Mesodermal cell (in vitro differentiated cells): Measurements from ENCODE around the gene GYG2. TPM values are rescaled to one million over a fixed set of nuclear protein-coding genes. Genes with fewer than 3 reads are reported as not detected.
"Not testable (repeated sequence)": the region's sequence is repeated elsewhere in the genome, so short reads cannot be mapped to it uniquely, and the experiment has no call there.

Experiments
- H3K27ac ChIP-seq: 2 replicates; pipeline ENCODE4 v1.7.0; 2013; ENCODE audit warnings: mild to moderate bottlenecking, low read depth, low read length, moderate library complexity; ENCODE audit not compliant: severe bottlenecking
- H3K36me3 ChIP-seq: 2 replicates; pipeline ENCODE4 v1.7.1; 2013; ENCODE audit warnings: mild to moderate bottlenecking, low read length, moderate library complexity; ENCODE audit not compliant: control insufficient read depth, insufficient read depth
- H3K4me1 ChIP-seq: one replicate; pipeline ENCODE4 v1.7.1; 2013; ENCODE audit warnings: mild to moderate bottlenecking, low read length; ENCODE audit not compliant: insufficient read depth, control insufficient read depth, poor library complexity, severe bottlenecking
- H3K4me3 ChIP-seq: 2 replicates; pipeline ENCODE4 v1.7.0; 2013; ENCODE audit warnings: low read length, control low read depth, mild to moderate bottlenecking; ENCODE audit not compliant: insufficient read depth, poor library complexity, severe bottlenecking; ENCODE audit errors: extremely low read depth
- H3K9me3 ChIP-seq: 2 replicates; pipeline ENCODE4 v1.7.1; 2013; ENCODE audit warnings: mild to moderate bottlenecking, low read length, moderate library complexity; ENCODE audit not compliant: control insufficient read depth
- WGBS, 2 experiments: methylation state at CpG; one replicate each; pipeline ENCODE4 v1.1.5; 2013; ENCODE audit warnings: missing lambda C conversion rate in 2 of 2; ENCODE audit not compliant: insufficient coverage in 2 of 2; 5-methylcytosine and 5-hydroxymethylcytosine counted together
- polyA plus RNA-seq, 2 experiments: library from polyadenylated mRNA; stranded (reverse); fragments of 50-300 nt; gene quantifications; one replicate each; pipeline ENCODE4 v1.2.3, GENCODE V29; 2013

The GYG2 gene
- polyA plus RNA-seq (2013, experiment 1 of 2) = 27.3 TPM
- 26.6 TPM for polyA plus RNA-seq (2013, experiment 2 of 2)

DNA sequence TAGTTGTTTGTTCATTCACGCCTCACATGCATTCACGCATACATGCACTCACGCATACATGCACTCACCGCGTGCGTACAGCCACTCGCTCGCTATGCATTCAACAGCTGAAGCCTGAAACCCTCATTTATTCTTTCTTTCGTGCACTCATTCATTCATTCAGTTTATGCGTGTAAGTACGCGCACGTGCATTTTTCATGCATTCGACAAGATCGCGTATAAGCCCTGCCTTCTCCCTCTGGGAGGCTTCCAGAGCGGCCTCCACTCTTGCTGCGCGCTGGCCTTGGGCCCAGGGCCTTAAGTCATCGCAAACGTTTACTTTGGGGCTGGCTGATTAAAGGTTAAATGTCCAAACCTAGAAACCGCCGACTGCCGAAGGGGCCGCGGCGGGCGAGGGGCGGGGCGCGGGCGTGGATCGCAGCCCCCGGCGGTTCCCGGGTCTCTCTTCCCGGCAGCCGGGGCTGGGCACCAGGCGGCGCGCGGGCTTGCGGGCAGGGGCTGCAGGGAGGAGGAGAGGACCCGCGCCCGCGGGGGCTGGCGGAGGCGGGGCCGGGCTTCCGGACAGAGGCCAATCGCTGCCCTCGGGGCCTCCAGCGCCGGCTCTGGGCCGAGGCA is at the start of gene GYG2:
TSS of gene GYG2 (plus strand) at position 587 of the 615 bp plus-strand sequence. CDS start 1,259 bp downstream, outside the sequence.
- 24 to 50% methylated on average over 19 to 23 of the region's 56 CpGs for WGBS, 2 experiments
- Histone ChIP-seq H3K27ac (no peak within 1 kb of the TSS), H3K36me3 (no peaks in the 10 kb centered on the region), H3K4me1 (peaks cover 3% of the 10 kb centered on the region), H3K9me3 (no peaks in the 10 kb centered on the region), H3K4me3 (peak within 1 kb of the TSS; percentile 49)

DNA sequence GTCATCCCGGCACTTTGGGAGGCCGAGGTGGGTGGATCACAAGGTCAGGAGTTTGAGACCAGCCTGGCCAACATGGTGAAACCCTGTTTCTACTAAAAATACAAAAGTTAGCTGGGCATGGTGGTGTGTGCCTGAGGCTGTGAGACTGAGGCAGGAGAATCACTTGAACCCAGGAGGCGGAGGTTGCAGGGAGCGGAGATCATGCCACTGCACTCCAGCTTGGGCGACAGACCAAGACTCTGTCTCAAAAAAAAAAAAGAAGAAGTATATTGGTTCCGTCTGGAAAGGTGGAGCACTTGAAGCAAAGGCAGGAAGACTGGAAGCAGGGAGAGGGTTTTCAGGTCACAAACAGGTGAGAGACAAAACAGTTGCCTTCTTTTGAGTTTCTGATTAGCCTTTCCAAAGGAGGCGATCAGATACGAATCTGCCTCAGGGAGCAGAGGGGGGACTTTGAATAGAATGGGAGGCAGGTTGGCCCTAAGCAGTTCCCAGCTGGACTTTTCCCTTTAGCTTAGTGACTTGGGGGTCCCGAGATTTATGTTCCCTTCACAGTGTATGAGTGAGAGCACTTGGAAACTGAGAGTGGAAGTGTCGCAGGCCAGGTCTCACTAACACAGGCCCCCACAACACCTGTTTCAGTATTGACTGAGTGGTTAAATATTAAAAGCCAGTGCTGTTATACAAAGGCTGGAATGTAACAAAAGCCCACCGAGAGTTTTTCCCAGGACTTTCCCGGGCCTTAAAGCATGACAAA is 48.1 kb upstream of the GYG2 start:
- 64 to 81% methylated on average over 3 to 8 of the region's 12 CpGs for WGBS, 2 experiments
- H3K9me3 ChIP-seq, H3K4me3 ChIP-seq, H3K27ac ChIP-seq, H3K4me1 ChIP-seq, H3K36me3 ChIP-seq: not testable (repeated sequence)

DNA sequence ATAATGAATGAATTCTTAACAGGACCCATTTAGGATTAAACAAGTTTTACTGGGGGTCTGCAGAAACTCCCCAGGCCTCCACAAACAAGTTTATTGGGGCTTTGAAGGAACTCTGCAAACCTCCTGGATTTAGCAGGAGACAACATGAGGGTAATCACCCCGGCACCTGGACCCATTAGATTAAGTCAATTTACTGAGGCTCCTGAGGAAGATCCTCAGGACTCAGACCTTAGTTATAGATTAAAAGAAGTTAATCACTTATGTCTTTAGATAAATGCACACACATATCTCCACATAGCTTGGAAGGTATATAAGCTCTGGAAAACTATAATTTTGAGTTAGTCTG is 47.5 kb upstream of the GYG2 start:
- Histone ChIP-seq H3K4me1 (no peaks in the 10 kb centered on the region), H3K4me3 (no peak overlapping the region), H3K9me3 (no peaks in the 10 kb centered on the region), H3K27ac (no peak overlapping the region), H3K36me3 (no peaks in the 10 kb centered on the region)
- 80 to 100% methylated on average over 1 of the region's 1 CpG for WGBS, 2 experiments

DNA sequence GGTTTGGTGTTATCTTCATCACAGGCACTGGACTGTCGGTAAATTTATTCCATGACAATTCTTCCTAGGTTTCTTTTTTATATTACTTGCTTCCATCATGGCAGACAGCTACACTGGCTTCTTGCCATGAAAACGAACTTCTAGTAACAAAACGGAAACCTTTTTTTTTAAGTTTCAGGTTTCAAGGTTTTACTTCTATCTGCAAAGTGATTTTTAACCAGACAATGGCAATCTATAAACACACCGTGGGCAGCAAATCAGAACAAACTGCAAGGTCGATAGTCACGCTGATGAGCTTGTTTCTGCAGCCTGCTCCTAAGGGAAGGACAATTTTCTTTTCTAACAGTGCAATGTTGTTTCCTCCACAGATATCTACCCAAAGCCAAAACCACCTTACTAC is 47.0 kb upstream of the GYG2 start:
- Histone ChIP-seq H3K4me1 (no peaks in the 10 kb centered on the region), H3K27ac (no peak overlapping the region), H3K9me3 (no peaks in the 10 kb centered on the region), H3K36me3 (no peaks in the 10 kb centered on the region), H3K4me3 (no peak overlapping the region)
- WGBS, 2 experiments = 80 to 81% methylated on average over 1 to 6 of the region's 6 CpGs

DNA sequence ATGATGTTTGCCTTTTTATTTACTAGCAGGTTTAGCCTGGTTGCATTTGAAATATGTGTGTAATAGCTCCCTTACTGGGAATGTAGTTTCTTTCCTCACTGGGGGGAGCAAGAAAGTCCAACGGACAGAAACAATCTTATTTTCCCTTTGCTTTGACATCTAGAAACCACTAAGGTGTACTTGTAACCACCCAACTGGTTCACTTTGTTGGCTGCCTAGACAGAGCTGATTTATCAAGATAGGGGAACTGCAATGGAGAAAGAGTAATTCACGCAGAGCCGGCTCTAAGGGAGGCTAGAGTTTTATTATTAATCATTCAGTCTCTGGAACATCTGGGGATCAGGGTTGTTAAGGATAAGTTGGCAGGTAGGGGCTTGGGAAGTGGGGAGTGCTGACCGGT is 46.6 kb upstream of the GYG2 start:
- H3K27ac ChIP-seq = no peak overlapping the region
- WGBS, 2 experiments = 0% methylated on average over 1 of the region's 4 CpGs; no CpG with 5 or more reads in 1 of the 2 experiments
- no peaks in the 10 kb centered on the region for H3K9me3 ChIP-seq
- H3K36me3 ChIP-seq = no peaks in the 10 kb centered on the region
- H3K4me1 ChIP-seq = no peaks in the 10 kb centered on the region
- H3K4me3 ChIP-seq = no peak overlapping the region

DNA sequence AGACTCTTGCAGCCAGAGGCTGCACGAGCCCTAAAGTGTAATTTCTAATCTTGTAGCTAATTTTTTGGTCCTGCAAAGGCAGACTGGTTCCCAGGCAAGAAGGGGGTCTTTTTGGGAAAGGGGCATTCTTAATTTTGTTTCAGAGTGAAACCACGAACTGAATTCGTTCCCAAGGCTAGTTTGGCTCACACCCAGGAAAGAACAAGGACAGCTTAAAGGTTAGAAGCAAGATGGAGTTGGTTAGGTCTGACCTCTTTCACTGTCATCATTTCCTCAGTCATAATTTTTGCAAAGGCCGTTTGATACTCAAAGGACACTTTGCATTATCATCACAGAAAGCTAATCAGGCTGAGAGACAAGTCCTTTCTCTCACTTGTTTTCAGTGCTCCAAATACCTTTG is 46.0 kb upstream of the GYG2 start:
- no peaks in the 10 kb centered on the region for H3K4me1 ChIP-seq
- no peak overlapping the region for H3K4me3 ChIP-seq
- no peak overlapping the region for H3K27ac ChIP-seq
- no peaks in the 10 kb centered on the region for H3K36me3 ChIP-seq
- no peaks in the 10 kb centered on the region for H3K9me3 ChIP-seq
- 67 to 80% methylated on average over 1 of the region's 4 CpGs for WGBS, 2 experiments

DNA sequence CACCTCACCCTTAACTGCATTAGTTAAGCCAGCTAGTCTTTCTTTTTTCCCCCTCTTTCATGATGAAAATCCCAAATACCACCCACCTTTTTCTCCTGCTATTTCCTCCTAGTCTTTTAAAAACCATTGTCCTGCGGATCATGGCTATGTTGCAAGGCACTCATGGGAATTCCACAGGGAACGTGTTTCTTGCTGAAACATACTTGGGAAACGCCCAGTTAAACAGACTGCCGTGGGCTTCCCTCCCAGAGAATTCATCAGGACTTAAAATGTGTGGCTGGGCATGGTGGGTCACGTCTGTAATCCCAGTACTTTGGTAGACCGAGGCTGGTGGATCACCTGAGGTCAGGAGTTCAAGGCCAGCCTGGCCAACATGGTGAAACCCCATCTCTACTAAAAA is 44.7 kb upstream of the GYG2 start:
- Histone ChIP-seq H3K4me1 (no peaks in the 10 kb centered on the region), H3K36me3 (no peaks in the 10 kb centered on the region), H3K27ac (no peak overlapping the region), H3K4me3 (no peak overlapping the region), H3K9me3 (no peaks in the 10 kb centered on the region)
- whole genome bisulfite sequencing, 2 experiments = 80 to 100% methylated on average over 1 to 3 of the region's 6 CpGs

DNA sequence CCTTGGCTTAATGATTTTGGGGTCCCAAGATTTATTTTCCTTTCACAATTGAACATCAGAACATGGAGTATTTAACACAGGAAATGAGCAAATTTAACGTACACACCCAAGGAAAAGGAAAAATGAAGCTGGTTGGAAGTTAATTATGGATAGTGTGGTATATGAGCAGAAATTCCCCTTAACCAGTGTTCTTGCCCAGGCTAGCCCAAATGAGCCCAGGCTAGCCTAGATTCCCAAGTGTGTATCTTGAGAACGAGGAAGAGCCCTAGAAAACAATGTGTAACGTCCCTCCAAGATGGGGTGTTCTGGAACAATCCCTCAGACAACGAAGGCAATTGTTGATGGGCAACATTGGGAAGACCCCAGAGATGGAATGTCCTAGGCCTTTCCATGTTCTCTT is 43.2 kb upstream of the GYG2 start:
- H3K4me3 ChIP-seq = no peak overlapping the region
- H3K27ac ChIP-seq = no peak overlapping the region
- H3K4me1 ChIP-seq = no peaks in the 10 kb centered on the region
- 71 to 86% methylated on average over 1 of the region's 4 CpGs for WGBS, 2 experiments
- H3K9me3 ChIP-seq = no peaks in the 10 kb centered on the region
- no peaks in the 10 kb centered on the region for H3K36me3 ChIP-seq

DNA sequence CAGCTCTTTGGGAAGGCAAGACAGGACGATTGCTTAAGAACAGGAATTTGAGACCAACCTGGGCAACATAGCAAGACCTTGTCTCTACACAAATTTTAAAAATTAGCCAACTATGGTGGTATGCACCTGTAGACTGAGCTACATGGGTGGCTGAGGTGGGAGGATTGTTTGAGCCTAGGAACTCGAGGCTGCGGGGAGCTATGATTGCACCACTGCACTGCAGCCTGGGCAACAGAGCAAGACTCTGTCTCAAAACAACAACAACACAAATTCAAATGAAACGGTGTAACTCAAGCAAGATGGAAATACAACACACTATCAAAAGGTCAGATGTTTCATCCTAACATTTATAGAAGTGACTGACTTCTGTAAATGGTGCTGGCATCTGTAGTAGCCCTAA is 39.8 kb upstream of the GYG2 start:
- no peaks in the 10 kb centered on the region for H3K9me3 ChIP-seq
- H3K27ac ChIP-seq = no peak overlapping the region
- WGBS, 2 experiments = no CpG with 5 or more reads among the region's 4 CpGs
- no peaks in the 10 kb centered on the region for H3K4me1 ChIP-seq
- H3K4me3 ChIP-seq = no peak overlapping the region
- no peaks in the 10 kb centered on the region for H3K36me3 ChIP-seq

DNA sequence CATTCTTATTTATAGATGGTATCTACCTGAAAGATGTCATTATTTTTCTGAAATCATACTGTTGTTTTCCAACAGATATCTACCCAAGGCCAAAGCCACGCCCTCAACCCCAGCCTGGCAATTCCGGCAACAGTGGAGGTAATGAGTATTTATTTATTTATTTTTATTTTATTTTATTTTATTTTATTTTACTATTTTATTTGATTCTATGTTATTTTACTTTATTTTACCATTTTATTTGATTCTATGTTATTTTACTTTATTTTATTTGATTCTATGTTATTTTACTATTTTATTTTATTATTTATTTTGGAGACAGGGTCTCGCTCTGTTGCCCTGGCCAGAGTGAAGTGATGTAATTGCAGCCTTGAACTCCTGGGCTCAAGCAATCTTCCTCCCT is 39.2 kb upstream of the GYG2 start:
- H3K36me3 ChIP-seq = no peaks in the 10 kb centered on the region
- H3K9me3 ChIP-seq = no peaks in the 10 kb centered on the region
- no CpG with 5 or more reads among the region's 3 CpGs for WGBS, 2 experiments
- no peak overlapping the region for H3K27ac ChIP-seq
- H3K4me3 ChIP-seq = no peak overlapping the region
- no peaks in the 10 kb centered on the region for H3K4me1 ChIP-seq

DNA sequence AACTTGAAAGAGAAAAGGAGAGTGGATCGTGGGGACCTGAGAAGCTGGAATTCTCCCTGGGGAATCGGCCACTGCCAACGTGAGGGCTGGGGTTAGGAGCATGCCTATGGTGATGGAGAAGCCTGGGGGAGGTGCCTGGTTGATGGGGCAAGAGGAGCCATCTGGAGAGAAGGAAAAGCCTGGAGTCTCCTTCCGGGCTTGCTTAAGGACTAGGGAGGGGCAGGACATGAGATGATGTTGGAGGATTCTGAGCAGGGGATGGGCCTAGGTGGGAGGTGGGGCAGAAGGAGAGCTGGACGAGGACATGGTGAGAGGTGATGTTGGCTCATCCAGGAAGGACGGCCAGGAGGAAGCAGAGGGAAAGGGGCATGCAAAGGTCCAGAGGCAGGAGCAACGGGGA is 35.0 kb upstream of the GYG2 start:
- H3K4me1 ChIP-seq = no peaks in the 10 kb centered on the region
- no peak overlapping the region for H3K4me3 ChIP-seq
- no peaks in the 10 kb centered on the region for H3K36me3 ChIP-seq
- WGBS, 2 experiments = 50 to 59% methylated on average over 3 to 7 of the region's 7 CpGs
- H3K27ac ChIP-seq = no peak overlapping the region
- H3K9me3 ChIP-seq = no peaks in the 10 kb centered on the region
